Measurements from ENCODE around the gene SUOX.
"Not testable (repeated sequence)": the region's sequence is repeated elsewhere in the genome, so short reads cannot be mapped to it uniquely, and the experiment has no call there.

Gene SUOX

DNA sequence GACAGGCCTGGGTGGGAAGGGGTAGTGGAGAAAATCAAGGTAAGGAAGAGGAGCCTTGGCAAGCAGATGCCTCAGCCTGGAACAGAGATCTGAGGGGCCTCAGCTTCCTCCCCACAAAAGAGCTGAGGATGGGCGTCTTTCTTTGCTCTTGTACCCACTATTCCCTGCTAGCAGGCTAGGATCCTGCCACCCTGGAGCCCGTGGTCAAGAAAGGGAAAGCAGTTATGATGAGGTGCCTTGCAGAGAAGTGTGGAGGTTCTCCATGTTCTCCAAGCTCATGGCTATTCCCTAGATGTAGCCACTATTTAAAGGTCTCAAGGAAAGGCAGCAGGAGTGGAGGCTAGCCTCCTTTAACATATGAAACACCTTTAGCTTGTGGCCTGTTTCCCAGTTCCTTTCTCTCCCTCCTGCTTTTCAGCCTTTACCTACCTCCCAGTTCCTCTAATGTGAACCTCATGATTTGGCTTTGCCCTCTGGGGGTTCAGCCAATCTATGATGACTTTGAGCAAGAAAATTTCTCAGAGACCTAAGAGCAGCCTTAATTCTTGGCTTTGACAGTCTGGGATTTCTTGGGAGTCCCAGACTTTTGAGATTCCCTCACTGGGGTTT is 24.9 kb downstream of the SUOX start:
- no peak for DNase-seq

GRCh38 chr12:56028511-56029165 is 31.6 kb downstream of the SUOX start:
- DNase-seq: no peak

GRCh38 chr12:56029166-56029519 is 32.1 kb downstream of the SUOX start:
- DNase-seq: no peak

DNA sequence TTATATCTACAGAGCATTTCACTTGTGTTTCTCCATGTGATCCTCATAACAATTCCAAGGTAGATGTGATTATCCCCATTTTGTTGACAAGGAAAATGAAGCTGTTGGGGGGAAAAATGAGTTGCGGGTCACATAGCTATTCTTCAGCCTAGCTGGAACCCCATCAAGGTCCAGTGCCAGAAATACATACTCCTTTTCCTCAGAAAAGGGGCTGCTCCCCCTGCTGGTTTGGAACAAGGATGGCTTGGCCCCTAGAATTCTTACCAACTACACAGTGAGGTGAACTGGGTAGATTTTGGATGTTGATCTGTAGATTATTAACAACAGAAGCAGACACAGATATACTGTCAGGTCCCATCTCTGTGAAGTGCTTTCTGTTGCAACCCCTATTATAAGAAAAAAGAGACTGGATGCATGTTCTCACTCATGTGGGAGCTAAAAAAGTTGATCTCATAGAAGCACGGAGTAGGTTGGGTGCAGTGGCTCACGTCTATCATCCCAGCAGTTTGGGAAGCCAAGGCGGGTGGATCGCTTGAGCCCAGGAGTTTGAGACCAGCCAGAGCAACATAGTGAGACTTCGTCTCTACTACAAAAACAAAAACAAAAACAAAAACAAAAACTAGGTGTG is 32.7 kb downstream of the SUOX start:
- DNase-seq: peak; percentile 43 to 62

DNA sequence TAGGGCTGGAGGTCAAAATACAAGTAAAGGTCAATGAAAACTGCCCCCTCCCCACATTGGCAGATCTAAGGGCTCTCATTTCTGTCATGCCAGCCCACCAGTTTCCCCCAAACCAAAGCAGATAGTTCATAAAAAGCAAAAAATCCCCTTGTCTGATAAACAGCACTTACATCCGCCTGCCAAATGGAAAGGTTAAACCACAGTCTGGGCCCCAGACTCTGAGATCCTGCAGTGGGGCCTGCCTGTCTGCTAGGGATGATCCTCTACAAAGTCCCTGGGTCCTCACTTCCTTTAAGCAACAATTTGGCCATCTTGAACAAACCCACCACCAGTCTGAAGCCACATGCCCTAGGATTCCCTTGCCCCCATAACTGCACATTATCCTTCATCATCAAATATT is 34.9 kb downstream of the SUOX start:
- no peak for DNase-seq

- peak in 1 of 2 donors; percentile 47 for DNase-seq
Measured at GRCh38 chr12:56034586-56035332, 37.7 kb downstream of the SUOX start.

- DNase-seq: no peak
Measured at GRCh38 chr12:56037161-56037560, 40.1 kb downstream of the SUOX start.

- no peak for DNase-seq
Measured at GRCh38 chr12:56038022-56038655, 41.1 kb downstream of the SUOX start.

DNA sequence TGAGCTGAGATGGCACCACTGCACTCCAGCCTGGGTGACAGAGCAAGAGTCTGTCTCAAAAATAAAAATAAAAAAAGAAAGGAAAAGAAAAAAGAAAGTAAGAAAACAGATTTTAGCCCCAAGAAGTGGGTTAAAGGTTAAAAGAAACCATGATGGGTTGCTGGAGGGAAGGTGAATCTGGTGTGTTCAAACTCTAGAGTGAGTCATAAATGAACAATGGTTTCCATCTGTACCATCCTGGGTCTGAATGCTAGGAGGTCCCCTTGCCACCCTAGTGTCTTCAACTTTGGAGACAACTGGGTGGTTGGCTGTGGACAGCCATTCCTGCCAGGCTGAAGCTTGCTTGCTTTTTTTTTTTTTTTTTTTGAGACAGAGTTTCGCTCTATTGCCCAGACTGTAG is 43.1 kb downstream of the SUOX start:
- no peak for DNase-seq

DNA sequence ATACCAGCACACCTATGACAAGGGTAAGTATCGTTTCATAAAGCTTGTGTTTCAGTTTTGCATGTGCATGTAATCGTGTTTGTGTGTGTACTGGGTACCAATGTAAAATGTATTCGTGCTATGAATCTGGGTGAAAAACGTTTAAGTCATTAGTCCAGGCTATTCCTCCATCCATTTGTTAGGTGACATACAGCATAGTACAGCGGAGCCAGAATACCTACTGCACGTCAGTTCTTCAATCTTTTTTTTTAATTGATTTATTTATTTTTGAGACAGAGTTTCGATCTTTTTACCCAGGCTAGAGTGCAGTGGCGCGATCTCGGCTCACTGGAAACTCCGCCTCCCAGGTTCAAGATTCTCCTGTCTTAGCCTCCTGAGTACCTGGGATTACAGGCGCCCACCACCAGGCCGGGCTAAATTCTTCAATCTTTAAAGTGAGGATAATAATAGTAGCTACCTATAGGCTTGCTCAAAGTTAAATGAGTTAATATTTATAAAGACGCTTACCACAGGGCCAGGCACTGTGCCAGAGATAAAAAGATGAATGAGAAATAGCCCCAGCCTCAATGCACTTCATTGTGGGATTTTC is 44.0 kb downstream of the SUOX start:
- no peak for DNase-seq

GRCh38 chr12:56041552-56042429 is 44.7 kb downstream of the SUOX start, which contains the start of gene RPS26:
Gene RPS26 (plus strand): TSS chr12:56041918. CDS start chr12:56042167, 249 bp downstream.
- DNase-seq: peak; percentile 96 to 98

- not testable (repeated sequence) for DNase-seq
Measured at GRCh38 chr12:56042430-56042813, 45.3 kb downstream of the SUOX start.

- DNase-seq: no peak
Measured at GRCh38 chr12:56042843-56043242, 45.8 kb downstream of the SUOX start.

DNA sequence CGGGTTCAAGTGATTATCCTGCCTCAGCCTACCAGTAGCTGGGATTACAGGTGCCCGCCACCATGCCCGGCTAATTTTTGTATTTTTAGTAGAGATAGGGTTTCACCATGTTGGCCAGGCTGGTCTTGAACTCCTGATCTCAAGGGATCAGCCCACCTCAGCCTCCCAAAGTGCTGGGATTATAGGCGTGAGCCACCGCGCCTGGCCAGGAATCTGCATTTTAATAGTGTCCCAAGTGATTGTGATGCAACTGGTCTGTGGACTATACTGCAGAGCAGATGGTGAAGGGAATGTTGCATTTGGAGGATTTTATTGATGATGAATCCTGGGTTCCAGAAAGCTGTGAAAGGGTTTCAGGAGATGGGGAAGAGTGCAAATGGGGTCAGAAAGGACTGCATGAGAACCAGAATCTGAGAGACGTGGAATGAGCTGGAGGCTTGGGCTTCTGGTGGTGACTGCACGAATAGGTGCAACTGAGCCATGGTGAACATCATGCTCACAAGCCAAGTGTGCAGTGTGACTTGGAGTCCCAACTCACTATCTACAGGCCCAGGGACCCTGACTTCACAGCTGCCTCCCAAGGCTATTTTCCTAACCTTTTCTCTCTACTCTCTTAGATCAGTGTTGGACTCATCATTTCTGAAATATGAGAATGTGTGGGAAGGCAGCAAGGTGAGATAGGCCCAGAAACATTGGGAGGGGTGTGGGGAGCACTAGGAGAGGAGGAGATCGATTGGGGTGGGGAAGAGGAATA is 49.1 kb downstream of the SUOX start:
- no peak for DNase-seq

- DNase-seq: no peak
Measured at GRCh38 chr12:56053407-56053893, 56.4 kb downstream of the SUOX start.

Measured in CD4-positive, alpha-beta T cell treated with Interferon alpha-2 for 1 hour (primary cell).